Measurements from ENCODE around the gene CACNA1H.

- TF ChIP-seq POLR2AphosphoS5 (IDR thresholded peaks at IDR 0.05; ENCODE audit: low read depth, low read length) (no peak), POLR2A (IDR thresholded peaks at IDR 0.05; ENCODE audit: low read depth, low read length) (no peak), TAF1 (IDR thresholded peaks at IDR 0.05; ENCODE audit: borderline replicate concordance, low read depth, low read length) (no peak)
Measured at GRCh38 chr16:1133810-1134520, 18.9 kb upstream of the CACNA1H start.
